Activated gamma-delta T cell (primary cell): ENCODE results near the gene SLC2A4.

Experiments used
- DNase-seq: peaks from one replicate; lab custom pipeline; 2025; lab: John Stamatoyannopoulos, UW

Gene SLC2A4

DNA sequence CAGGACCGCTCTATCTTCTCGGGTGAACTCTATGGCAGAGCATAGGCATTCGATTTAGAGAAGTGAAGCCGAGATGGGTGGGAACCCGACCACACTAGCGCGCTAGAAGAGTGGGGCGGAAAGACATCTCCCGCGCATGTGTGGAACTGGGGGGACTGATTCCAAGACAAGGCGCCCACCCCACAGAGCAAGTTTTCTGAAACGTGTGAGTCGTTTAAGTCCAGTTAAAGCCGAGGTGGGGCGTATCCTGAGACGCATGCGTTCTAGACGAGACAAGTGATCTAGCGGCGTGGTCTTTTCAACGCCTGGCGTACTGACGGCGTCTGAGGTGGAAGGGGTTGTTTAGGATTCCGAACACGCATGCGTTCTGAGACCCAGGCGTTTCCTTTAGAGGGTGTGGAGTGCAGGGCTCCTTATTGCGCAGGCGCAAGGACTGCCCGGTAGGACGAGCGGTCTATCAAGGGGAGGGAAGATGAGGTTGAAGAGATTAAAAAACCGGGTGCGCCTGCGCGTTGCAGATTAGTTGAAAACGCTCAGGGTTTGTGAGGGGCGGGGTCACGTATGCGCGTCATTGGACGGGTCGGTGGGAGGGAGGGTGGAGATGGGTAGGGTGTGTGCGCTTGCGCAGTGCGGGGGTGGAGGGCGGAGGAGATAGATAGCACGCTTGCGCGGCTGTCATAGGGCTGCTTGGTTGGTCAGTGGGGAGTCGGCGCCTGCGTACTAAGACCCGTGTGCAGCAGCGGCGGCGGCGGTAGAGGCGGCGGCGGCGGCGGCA, 25.6 kb downstream of the SLC2A4 start, which contains the start of gene EIF5A:
Gene EIF5A (plus strand): TSS at position 718 of the 775 bp plus-strand sequence. CDS start 2,008 bp downstream, outside the sequence.
- peak; percentile 98 for DNase-seq

GRCh38 chr17:7307686-7308624, 26.4 kb downstream of the SLC2A4 start:
- DNase-seq, result peak; percentile 60

GRCh38 chr17:7308625-7309433, 27.3 kb downstream of the SLC2A4 start:
- no peak for DNase-seq

DNA sequence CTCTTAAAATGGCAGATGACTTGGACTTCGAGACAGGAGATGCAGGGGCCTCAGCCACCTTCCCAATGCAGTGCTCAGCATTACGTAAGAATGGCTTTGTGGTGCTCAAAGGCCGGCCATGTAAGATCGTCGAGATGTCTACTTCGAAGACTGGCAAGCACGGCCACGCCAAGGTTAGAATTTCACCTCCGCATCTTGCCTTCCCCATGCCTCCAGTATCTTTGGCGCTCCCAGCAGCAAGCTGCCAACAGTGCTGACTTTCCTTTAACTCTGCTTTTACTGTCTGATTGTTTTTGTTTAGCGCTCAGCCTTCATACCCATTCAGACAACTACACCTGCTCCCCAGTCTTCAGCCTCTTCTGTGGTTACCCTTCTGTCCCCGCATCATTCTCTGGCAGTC, 28.1 kb downstream of the SLC2A4 start:
- DNase-seq, result no peak

DNA sequence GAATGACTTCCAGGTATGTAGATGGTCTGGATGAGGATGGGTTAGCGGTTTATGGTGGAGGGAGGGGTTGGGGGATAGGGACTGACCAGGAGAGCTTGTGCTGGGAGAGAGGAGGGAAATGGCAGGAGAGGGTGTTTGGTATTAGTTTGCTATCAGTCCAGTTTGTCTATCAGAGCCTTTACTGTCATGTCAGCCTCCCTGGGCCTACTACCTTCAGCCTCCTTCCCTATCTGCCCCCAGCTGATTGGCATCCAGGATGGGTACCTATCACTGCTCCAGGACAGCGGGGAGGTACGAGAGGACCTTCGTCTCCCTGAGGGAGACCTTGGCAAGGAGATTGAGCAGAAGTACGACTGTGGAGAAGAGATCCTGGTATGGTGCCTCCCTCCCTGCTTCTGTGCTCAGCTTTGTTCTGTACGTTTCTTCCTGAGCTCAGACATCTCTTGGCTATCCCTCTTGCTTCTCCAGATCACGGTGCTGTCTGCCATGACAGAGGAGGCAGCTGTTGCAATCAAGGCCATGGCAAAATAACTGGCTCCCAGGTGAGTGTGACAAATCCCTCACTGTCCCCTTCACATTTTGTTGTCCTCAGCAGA, 29.7 kb downstream of the SLC2A4 start:
- DNase-seq, result no peak

- no peak for DNase-seq
Measured at GRCh38 chr17:7312432-7313087, 31.0 kb downstream of the SLC2A4 start.

- DNase-seq, result no peak
Measured at GRCh38 chr17:7313088-7313889, 31.8 kb downstream of the SLC2A4 start.

- no peak for DNase-seq
Measured at GRCh38 chr17:7313890-7314718, 32.6 kb downstream of the SLC2A4 start.

GRCh38 chr17:7314719-7315569, 33.4 kb downstream of the SLC2A4 start, which contains the start of gene GPS2:
Gene GPS2 (minus strand): TSS chr17:7315360. CDS start chr17:7315052, 308 bp downstream.
- peak; percentile 93 for DNase-seq

DNA sequence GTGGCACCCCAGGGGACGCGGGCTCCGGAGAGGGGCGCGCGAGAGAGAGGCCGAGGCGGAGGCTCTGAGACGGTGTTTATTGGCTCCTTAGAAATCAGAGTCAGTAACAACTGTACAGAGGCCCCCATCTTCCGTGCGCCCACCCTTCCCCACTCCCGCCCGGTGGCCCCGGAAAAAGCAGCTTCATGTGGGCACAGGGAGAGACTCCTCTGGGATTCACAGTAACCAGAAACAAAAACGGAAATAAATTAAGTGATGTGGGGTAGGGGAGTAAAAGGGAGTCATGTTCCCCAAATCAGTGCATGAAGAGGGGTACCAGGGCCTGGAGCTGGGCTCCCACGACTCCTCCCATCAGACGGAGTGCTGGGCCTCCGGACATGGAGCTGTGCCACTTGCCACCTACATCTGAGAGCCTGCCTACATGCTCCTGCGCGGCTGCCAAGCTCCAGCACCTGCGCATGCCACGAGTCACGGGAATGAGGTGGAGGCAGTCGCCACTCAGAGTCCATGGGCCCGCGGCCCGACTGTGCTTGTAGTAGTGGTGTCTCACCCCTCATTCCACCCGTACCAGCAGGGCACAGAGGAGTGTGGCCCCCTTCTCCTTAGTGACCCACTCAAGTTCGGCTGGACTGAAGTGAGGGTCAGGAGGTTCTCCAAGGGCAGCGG, 34.2 kb downstream of the SLC2A4 start:
- DNase-seq, result no peak

DNA sequence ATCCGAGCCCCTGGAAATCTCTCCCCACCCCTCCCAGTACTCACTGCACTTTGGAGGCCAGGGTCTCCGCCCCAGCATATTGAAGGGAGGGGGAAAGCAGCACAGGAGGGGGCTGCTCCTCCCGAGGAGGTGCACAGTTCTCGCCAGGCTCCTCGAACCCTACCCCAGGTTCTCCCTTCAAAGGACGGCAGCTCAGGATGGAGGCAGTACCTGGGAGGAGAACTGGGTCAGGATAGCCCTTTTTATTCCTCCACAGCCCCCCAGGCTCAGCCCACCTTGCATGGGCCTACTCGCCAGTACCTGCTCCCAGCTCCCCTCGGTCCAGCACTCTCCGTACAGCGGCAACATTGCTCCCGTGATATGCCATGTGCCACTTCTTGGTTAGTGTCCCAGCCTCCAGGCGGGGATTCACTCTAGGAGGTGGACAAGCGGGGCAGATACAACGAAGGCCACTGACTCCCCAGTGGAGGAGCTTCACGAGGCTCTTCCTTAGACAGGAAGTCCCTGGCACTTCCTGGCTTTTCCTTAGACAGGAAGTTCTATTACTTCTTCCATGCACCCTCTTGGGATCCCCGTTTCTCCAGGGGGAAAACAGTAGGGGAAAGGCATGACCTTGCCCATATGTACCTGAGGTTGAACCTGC, 35.8 kb downstream of the SLC2A4 start:
- DNase-seq, result no peak

DNA sequence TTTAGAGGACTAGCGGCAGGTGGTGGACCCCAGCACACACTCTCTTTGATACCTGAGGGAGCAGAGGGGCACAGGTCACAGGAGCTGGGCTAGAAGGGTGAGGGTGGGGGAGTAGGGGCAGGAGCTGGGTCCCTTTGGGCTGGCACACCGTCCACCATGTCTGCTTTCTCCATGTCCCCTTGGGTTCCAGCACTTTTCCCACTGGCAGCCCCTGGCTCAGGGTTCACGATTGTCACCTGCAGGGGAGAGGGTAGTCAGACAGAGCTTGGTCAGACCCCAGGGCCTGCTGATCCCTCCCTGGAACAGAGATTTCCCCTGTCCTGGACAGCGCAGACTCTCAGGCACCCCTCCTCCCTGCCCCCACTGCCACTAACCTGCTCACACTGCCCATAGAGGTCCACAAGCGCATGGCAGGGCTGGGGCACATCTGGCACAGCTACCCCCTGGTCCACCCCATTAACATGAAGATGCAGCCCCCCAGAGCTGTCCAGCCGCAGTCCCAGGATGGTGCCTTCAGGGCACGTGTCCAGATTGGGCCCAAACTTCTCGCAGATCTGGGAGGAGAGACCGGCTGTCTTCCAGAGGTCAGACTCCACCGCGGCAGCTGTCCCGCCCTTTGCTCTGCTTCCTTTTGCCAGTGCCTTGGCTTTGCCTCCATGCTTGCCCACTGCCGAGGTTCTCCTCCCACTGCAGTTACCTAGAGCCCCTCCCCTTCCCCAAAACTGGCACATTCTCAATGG, 36.8 kb downstream of the SLC2A4 start:
- no peak for DNase-seq

GRCh38 chr17:7321466-7321865, 39.9 kb downstream of the SLC2A4 start:
- no peak for DNase-seq

GRCh38 chr17:7322520-7323194, 41.1 kb downstream of the SLC2A4 start:
- no peak for DNase-seq

GRCh38 chr17:7323731-7324437, 42.4 kb downstream of the SLC2A4 start:
- DNase-seq, result peak; percentile 40
